NCI-H146 (cell line): ENCODE measurements around the gene PAK2.
A peak's percentile ranks its signal among the peaks of the same experiment; 100 is the strongest.
"Not testable (repeated sequence)": the region's sequence is repeated elsewhere in the genome, so short reads cannot be mapped to it uniquely, and the experiment has no call there.

Source experiments
- DNase-seq: peaks from one replicate; lab custom pipeline; 2025; lab: John Stamatoyannopoulos, UW

The PAK2 gene

DNA sequence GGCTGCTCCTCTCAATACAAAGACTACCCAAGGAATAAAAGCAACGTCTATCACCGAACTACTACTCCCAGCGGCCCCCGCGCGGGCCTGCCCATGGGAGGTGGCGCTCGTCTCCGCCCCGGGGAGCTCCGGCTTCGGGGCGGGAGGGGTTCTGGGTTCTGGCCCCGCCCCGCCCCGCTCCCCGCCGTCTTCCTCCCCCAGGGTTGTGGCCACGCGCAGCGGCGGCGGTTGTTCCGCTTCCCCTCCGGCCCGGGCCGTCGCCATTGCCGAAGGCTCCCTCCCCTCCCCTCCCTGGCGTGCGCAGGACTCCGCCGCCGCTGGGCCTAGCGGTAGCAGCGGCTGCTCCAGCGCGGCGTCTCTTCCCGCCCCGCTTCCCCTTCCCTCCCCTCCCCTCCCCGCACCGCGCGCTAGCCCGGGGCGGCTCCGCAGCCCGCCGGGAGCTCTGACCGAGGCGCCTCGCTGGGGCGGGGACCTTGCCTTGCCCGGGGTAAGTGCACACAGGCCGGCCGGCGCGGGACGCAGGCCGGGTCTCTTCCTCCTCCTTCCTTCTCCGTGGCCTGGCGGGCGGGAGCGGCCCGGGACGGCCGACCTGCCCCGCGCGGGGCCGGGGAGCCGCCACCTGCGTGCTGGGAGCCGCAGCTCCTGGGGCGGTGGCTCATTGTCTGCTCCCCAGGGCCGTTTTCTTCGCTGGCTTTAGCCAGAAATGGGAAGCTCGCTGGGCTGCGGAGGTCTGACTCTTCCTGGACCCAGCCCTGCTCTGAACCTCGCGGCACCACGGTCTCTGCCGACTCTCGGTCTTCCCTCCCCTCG is at the start of gene PAK2:
PAK2 (plus strand) TSS at position 187 of the 810 bp plus-strand sequence. CDS start 42,790 bp downstream, outside the sequence.
- peak; percentile 91 for DNase-seq

DNA sequence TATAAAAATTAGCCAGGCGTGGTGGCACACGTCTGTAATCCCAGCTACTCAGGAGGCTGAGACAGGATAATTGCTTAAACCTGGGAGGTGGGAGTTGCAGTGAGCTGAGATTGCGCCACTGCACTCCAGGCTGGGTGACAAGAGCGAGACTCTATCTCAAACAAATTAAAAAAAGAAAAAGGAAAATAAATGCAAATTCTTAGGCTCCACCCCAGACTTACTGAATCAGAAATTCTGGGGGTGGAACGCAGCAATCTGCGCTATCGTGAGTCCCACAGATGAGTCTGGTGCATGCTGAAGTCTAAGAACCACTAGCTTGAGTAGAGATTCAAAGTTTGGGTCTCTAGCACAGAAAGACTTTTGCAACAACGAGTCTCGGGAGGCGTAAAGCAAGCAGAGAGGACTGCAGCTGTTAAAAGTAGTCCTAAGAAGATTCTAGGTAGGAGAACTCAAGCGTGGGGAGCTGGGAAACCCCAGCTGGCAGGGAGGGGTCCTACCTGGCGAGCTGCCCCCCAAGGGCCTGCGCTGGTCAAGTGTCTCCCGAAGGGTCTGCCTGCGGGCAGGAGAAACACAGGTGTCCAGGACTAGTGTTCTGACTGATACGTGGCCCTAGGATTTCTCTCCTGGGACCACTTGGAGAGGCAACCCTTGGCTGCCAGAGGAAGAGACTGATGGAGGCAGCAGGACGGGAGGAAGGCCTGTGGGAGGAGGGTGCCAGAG is 49.6 kb upstream of the PAK2 start:
- no peak for DNase-seq

DNA sequence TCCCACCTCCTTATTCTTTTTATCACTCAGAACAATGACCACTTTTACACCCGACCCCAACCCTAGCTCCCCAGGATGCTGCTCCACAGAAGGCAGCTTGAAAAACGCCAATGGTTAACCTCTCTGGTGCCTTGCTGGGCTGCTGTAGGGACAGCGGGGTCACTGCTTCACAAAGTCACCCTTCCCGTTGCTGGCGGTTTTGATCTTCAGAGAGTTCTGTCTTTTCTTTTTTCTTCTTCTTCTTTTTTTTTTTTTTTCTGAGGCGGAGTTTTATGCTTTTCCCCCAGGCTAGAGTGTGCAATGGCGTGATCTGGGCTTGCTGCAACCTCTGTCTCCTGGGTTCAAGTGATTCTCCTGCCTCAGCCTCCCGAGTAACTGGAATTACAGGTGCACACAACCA is 48.3 kb upstream of the PAK2 start:
- no peak for DNase-seq

- no peak for DNase-seq
Measured at GRCh38 chr3:196694202-196694638, 45.4 kb upstream of the PAK2 start.

- no peak for DNase-seq
Measured at GRCh38 chr3:196694941-196695848, 44.5 kb upstream of the PAK2 start.

DNA sequence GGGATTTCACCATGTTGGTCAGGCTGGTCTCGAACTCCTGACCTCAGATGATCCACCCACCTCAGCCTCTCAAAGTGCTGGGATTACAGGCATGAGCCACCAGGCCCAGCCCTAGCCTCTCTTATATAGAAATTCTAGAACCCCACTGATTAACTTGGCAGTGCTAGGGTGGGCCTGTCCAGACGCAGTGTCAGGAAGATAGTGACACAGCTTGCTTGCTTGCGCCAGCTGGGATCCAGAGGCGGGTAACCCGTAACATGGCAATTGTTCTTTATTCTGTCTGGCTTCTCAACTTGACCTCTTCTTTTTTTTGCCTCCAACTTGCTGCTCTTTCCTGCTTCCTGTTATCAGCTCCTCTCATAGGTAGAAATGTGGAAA is 43.8 kb upstream of the PAK2 start:
- DNase-seq = no peak

GRCh38 chr3:196697270-196697669 is 42.4 kb upstream of the PAK2 start:
- no peak for DNase-seq

DNA sequence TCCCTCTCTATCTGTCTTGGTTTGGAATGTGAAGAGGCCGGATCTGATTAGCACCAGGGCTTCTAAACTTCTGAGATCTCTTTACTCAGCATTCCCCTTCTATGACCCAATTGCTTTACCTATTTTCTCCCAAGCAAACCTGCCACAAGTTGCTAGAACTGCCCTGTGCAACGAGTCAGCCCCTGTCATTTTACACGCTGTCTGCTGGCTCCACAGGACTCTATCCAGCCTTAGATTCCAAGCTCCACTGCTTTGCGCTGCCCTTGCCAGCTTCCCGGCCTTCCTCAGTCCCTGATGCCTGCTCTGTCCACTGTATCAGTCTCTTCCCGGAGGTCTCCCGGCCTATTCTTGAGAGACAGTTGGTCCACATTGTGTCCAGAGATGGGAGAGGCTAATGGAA is 39.9 kb upstream of the PAK2 start:
- DNase-seq = no peak

GRCh38 chr3:196700801-196701200 is 38.9 kb upstream of the PAK2 start:
- no peak for DNase-seq

- no peak for DNase-seq
Measured at GRCh38 chr3:196706327-196706726, 33.3 kb upstream of the PAK2 start.

GRCh38 chr3:196706731-196707130 is 32.9 kb upstream of the PAK2 start:
- DNase-seq = no peak

GRCh38 chr3:196707566-196707965 is 32.1 kb upstream of the PAK2 start:
- DNase-seq = no peak

GRCh38 chr3:196708467-196708866 is 31.2 kb upstream of the PAK2 start:
- no peak for DNase-seq

DNA sequence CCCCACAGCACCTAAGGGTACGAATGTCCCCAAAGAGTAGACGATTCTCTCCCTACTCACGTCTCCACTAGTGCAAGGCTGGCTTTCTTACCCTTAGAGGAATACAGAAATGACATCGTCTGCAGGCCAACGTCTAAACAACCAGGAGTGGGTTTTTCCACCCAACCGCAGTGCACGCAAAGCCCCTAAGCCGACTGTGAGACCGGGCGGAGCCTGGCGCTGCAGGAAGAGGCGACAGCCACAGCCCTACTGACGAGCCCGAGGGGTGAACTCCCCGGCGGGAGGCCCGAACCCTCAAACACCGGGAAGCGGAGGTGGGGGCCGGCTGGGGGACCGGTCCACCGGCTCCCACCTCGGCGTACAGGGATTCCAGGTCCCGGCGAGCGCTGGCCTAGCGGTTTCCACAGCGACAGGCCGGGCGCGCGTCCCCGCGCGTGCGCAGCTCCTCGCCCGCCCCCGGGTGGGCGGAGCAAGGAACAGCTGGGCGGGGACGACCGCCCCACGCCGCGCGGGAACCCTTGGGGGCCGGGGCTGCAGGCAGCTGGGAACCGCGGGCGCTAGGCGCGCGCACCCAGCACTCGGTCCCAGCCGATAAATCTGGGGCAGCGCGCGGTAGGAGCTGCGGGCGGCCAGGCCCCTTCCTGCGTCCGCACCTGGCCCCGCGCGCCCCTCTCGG is 27.7 kb upstream of the PAK2 start, which contains the start of the genes CEP19 and PIGX:
CEP19 (minus strand) TSS at position 413 of the 676 bp plus-strand sequence. CDS start 3,593 bp downstream, outside the sequence.
PIGX (plus strand) TSS at position 540 of the 676 bp plus-strand sequence.
- DNase-seq = peak; percentile 85

GRCh38 chr3:196712514-196713413 is 26.9 kb upstream of the PAK2 start:
- DNase-seq = peak; percentile 80

DNA sequence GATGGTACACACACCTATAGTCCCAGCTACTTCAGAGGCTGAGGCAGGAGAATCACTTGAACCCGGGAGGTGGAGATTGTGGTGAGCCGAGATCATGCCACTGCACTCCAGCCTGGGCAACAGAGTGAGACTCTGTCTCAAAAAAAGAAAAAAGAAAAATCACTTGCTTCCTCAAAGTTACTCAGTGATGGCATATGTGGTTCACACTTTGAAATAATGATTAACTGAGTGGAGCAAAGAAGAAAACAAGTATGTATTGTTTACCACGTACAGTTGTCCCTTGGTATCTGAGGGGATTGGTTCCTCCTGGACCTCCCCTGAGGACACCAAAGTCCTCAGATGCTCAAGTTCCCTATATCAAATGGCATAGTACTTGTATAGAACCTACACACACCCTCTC is 22.5 kb upstream of the PAK2 start:
- not testable (repeated sequence) for DNase-seq

DNA sequence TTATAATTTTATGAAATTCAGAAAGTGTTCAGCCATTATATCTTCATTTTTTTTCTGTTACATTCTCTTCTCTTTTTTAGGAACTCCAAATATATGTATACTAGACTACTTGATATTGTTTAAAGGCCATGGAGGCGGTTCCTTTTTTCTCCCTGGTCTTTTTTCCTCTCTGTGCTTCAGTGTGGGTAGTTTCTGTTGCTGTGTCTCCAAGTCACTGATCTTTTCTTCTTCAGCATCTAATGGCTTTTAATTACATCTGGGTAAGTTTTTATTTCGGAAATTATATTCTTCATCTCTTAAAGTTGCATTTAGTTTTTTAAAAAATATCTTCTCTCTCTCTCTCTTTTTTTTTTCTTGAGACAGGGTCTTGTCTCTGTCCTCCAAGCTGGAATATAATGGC is 18.6 kb upstream of the PAK2 start:
- no peak for DNase-seq

GRCh38 chr3:196726788-196727675 is 12.6 kb upstream of the PAK2 start:
- DNase-seq = no peak

GRCh38 chr3:196735751-196736150 is 3.9 kb upstream of the PAK2 start:
- DNase-seq = no peak
